Activated CD8-positive, alpha-beta memory T cell treated with anti-CD3 and anti-CD28 coated beads for 48 hours (primary cell): Measurements from ENCODE around the gene LYPD6B.
"Not testable (repeated sequence)": the region's sequence is repeated elsewhere in the genome, so short reads cannot be mapped to it uniquely, and the experiment has no call there.

Source experiments
- DNase-seq, 3 experiments: peaks; one replicate each; pipeline ENCODE4 v3.0.0-alpha.2; 2020; ENCODE audit warnings: low read depth in 2 of 3, low spot score in 2 of 3

LYPD6B gene

GRCh38 chr2:149189769-149190168 is 151.3 kb downstream of the LYPD6B start:
- no peak for DNase-seq

GRCh38 chr2:149191915-149192314 is 153.4 kb downstream of the LYPD6B start:
- no peak for DNase-seq

DNA sequence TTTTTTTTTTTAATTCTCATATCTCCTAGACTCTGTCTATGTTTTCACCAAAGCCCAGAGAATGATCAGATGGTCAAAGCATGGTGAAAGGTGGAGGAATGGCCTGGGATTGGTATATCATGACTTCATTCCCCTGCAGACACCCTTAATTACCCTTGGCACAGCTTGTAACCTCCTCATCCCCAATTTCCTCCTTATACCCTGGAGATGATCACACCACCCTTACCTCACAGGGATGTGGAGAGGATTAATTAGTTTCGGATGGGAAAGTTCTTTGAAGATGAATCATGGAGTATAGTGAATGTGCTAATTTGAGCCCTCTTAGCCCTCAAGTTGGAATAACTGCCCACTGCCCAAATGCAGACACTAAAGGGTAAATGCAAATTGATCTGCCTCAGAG is 153.9 kb downstream of the LYPD6B start:
- DNase-seq, result no peak

- no peak for DNase-seq
These were observed 161.6 kb downstream of the LYPD6B start for GRCh38 chr2:149200109-149200520.

GRCh38 chr2:149204686-149205085 is 166.2 kb downstream of the LYPD6B start:
- DNase-seq, result no peak

DNA sequence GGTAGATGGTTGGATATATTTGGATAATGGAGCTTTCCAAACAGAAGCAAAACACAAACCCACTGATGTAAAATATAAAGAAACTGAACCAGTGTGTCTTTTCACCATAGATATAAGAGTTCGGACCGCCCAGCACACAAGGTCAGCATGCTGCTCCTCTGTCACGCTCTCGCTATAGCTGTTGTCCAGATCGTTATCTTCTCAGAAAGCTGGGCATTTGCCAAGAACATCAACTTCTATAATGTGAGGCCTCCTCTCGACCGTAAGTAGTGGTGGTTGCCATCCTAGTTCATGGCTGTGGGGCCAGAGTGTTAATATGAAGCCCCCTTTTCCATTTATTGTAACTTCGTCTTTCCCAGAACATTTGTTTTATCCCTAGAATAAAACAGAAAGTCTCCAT is 166.6 kb downstream of the LYPD6B start:
- DNase-seq, result no peak

DNA sequence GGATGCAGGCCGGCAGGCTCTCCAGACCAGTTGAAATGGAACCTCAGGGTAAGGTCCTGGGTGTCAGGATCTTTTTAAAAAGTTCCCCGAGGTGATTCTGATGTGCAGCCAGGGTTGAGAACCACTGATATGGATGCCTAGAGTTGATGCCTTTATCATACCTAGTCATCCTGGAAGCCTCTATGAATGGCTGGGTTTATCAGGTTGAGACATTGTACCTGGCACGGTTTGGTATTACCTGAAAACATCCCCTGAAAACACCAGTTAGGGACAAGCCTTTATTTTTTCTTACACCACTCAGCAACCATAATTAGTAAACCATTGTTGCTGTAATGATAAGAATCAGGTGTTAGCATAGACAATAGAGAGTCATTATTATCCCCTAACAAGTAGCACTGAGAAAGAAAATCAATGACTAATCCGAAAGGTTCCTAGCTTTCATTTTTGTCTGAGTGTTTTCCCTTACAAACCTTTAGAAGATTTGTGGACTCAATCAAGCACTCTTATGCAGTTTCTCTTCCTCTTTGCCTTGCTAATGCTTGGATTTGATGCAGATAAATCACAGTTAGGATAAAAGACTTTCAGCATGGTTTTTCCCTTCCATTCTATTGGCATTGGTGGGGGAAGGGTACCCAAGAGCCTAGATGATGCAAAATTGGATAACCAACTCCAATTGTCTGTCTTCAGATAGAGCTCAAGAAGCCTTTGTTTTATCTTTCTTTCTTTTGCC is 175.4 kb downstream of the LYPD6B start:
- DNase-seq, result no peak

DNA sequence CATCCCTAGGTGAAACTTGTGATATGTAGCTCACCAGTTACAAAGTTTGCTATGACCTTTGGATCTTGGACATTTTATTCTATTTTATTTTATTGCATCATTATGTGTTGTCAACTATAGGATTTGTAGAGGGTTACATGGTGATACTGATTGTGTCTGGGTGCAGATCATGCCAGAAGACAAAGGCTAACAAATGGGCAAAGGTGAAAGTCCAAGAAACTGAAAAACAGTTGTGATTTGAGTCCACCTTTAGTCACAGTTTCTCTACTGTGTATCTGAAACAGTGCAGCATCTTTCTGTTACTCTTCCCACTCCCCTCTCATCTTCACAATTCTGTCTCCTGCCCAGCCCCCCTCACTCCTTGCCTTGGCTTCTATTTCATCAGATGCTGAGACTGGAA is 180.0 kb downstream of the LYPD6B start:
- DNase-seq, result no peak

DNA sequence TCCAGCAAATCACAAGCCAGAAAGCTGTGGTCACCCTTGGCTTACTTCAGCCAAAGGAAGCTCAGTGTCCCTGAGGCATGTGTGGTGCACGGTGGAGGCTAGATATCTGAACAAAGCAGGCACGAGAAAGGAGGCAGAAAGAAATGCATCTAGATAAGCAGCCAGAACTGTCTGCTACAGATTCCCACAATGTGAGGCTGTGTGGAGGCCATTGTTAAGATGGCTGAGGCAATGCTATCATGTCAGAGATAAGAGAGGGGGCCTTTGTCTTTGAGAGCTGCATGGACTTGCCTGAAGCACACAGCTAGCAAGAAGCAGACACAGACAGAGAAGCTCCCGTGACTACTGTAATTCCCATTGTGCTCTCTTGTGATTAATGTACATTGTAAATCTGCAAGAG is 181.4 kb downstream of the LYPD6B start:
- no peak for DNase-seq

GRCh38 chr2:149221002-149221401 is 182.5 kb downstream of the LYPD6B start:
- DNase-seq, result no peak

GRCh38 chr2:149221898-149222297 is 183.4 kb downstream of the LYPD6B start:
- no peak for DNase-seq

DNA sequence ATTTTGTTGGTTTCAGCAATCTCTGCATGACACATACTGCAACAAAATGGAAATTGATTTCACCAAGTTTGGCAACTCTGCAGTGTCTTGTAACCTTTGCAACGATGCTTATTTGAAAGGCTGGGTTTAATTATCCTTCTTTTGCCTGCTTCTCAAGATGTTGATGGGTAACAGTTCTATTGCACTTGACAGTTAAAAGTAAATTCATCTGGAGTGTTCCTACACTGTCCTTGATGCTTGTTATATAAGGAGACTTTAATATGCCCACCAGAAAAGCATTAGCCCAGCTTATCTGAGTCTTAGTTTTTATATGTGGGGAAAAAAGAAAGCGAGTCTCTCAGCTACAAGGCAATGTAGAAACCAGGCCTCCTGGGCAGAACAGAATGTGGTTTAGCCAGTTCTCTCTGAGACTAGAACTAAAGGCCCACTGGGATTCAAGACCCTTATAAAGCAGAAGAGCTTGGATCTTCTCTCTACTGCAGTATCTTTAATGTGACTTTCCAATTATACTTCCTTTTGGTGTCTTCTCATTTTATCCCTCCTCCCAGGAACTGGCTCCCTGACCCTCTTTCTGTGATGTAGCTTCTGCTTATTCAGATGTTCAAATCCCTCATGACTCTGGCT is 185.1 kb downstream of the LYPD6B start:
- no peak for DNase-seq

DNA sequence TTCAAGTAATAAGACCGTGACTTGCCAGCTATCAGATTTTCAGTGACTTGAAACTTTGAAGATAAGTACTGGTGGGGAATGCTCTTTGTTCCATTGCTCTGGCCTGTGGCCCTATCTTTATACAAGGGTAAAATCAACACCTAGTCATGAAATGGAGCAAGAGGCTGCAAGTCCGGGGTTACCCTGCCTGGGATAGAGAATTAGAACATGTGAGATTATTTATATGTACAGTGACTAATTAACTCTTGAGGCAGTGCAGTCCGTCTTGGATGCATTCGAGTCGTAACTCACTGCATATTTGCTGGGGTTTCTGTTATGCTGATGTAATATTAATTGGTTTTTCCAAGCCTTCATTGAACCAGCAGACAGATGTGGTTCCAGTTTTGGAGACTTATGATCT is 186.0 kb downstream of the LYPD6B start:
- DNase-seq, result no peak

DNA sequence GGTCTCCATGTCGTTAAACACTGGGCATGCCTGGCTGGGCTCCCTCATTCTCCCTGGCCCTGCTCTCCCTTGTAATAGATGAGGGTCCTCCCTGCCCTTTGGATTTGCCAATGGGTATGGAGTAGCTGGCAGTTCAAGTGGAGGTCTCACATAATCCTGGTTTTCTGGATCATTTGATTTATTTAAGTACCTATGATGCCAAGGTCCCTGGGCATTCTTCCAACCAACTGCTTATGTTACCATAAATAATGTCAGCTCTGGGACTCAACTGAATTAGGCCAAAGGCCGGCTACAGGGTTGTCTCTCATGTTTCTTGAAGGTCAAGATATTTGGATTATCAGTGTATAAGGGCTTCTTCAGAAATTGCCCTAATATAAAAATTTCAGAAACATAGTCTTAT is 186.9 kb downstream of the LYPD6B start:
- DNase-seq, result no peak

DNA sequence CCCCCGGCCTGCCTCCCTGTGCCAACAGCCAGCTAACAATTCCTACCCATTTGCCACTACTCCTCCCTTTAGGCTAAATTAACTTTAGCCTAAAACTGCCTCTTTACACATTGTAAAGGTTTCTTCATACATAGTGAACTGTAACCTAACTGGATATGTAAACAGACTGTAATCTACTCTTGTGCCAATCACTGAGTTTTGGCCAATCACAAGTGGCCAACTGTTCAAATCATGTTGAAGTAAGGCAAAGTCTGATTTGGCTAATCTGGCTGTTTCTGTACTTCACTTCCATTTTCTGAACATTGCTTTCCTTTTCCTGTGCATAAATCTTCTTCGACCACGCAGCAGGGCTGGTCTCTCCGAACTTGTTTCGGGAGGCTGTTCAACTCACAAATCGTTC is 188.3 kb downstream of the LYPD6B start:
- DNase-seq, result no peak

- DNase-seq, result no peak
These were observed 197.4 kb downstream of the LYPD6B start for GRCh38 chr2:149235816-149236375.

- no peak for DNase-seq
These were observed 197.9 kb downstream of the LYPD6B start for GRCh38 chr2:149236410-149236809.

DNA sequence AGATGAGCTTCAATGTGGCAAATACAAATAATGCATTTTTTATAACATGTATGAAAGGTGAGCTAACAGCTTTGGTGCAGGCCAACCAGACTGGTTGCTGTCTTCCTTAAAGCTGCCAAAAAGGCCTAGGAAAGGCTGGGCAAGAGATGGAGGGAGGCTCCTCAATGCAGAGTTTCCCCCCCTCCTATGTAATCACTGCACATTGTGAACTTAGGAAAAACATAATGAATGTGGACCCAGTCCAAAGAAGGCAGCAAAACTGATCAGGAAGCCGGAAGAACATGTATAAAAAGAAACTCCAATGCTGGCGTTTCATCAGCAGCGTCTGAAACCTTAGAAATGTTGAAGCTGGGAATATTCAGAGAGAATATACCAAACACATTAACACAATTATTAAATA is 207.7 kb downstream of the LYPD6B start:
- no peak for DNase-seq

- DNase-seq, result not testable (repeated sequence)
These were observed 212.9 kb downstream of the LYPD6B start for GRCh38 chr2:149251436-149251835.

DNA sequence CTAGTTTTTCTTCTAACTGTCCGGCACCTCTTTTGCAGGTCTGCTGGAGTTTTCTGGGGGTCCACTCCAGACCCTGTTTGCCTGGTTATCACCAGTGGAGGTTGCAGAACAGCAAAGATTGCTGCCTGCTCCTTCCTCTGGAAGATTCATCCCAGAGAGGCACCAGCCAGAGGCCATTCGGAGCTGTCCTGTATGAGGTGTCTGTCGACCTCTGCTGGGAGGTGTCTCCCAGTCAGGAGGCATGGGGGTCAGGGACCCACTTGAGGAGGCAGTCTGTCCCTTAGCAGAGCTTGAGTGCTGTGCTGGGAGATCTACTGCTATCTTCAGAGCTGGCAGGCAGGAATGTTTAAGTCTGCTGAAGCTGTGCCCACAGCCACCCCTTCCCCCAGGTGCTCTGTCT is 218.4 kb downstream of the LYPD6B start:
- DNase-seq, result not testable (repeated sequence)

GRCh38 chr2:149258531-149258930 is 220.0 kb downstream of the LYPD6B start:
- DNase-seq, result no peak

GRCh38 chr2:149259136-149259535 is 220.6 kb downstream of the LYPD6B start:
- DNase-seq, result no peak

- DNase-seq, result no peak
These were observed 223.2 kb downstream of the LYPD6B start for GRCh38 chr2:149261692-149262091.
